ENCODE measurements around the gene TIPARP.
A peak's percentile ranks its signal among the peaks of the same experiment; 100 is the strongest.

The TIPARP gene

DNA sequence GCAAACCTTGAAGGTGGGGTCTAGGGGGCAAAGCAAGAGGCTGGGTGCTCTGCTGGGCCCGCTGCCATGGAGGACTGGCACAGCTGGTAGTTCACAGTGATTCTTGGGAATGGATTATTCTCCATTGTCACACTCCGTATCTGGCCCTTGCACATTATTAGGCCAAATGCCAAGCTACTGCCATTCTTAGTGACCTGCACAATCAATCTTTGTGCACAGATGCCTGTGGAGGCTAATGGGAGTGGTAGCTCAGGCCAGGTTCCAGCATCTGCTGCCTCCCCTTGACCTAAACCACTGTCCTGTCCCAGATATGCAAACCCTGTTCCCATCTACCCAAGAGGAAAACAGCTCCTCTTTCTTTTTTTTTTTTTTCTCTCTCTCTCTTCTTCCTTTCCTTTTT, 67.5 kb downstream of the TIPARP start:
- H3K36me3 ChIP-seq (replicated peaks), result no peaks in the 10 kb centered on the region
- TF ChIP-seq, protein P1, sequence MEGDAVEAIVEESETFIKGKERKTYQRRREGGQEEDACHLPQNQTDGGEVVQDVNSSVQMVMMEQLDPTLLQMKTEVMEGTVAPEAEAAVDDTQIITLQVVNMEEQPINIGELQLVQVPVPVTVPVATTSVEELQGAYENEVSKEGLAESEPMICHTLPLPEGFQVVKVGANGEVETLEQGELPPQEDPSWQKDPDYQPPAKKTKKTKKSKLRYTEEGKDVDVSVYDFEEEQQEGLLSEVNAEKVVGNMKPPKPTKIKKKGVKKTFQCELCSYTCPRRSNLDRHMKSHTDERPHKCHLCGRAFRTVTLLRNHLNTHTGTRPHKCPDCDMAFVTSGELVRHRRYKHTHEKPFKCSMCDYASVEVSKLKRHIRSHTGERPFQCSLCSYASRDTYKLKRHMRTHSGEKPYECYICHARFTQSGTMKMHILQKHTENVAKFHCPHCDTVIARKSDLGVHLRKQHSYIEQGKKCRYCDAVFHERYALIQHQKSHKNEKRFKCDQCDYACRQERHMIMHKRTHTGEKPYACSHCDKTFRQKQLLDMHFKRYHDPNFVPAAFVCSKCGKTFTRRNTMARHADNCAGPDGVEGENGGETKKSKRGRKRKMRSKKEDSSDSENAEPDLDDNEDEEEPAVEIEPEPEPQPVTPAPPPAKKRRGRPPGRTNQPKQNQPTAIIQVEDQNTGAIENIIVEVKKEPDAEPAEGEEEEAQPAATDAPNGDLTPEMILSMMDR (IDR thresholded peaks at IDR 0.05; ENCODE audit: low read depth, low read length, missing control alignments), result no peak
- in situ Hi-C loops (cut with HindIII; ENCODE audit: low pct_ligation_motif_present, low sequenced_read_pairs), result no loop called here
- H3K27ac ChIP-seq, result no peak overlapping the region
- no peak for DNase-seq
- H3K4me3 ChIP-seq (ENCODE audit: low read depth, low read length), result no peak overlapping the region
- no peaks in the 10 kb centered on the region for H3K27me3 ChIP-seq (replicated peaks)

DNA sequence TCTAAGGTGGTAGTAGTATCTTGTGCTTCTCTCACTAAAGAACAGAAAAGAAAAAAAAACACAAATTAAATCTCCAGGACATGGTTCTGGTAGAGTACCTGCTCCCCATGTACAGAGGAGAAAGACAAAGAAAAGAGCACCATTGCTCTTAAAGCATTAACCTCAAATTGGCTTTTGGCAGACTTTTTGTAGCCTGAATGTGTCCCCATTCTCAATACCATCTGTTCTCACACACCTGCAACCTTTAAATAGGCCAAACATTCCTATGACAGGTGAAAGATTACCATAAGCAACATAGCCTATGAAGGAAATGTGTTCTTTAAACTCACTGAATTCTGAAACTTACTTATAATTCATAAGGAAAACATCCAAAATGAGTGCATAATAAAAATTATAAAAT, 68.0 kb downstream of the TIPARP start:
- H3K4me3 ChIP-seq (ENCODE audit: low read depth, low read length), result no peak overlapping the region
- TF ChIP-seq, protein P1 (IDR thresholded peaks at IDR 0.05; ENCODE audit: low read depth, low read length, missing control alignments), result no peak

DNA sequence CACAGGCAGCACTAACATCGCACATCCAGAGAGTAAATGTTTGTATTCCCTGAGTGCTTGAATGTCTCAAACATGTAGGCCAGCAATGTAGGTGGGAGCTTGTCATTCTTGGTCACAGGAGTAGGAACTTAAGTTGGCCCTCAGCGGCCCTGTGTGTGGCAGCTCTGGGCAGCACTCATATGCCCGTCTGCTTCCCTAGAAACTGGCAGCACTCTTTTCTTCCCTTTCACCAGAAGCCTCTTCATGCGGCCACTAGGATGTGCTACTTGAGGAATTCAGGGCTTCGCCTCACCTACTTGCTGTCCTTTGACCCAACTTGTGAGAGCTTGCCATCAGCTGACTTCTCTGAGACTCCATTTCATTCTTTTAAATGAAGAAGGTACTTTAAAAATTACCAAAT, 69.5 kb downstream of the TIPARP start:
- TF ChIP-seq, protein P1 (IDR thresholded peaks at IDR 0.05; ENCODE audit: low read depth, low read length, missing control alignments), result peak; percentile 7
- no peak for DNase-seq
- H3K27ac ChIP-seq, result no peak overlapping the region
- in situ Hi-C loops (cut with HindIII; ENCODE audit: low pct_ligation_motif_present, low sequenced_read_pairs), result no loop called here
- no peaks in the 10 kb centered on the region for H3K27me3 ChIP-seq (replicated peaks)
- H3K36me3 ChIP-seq (replicated peaks), result no peaks in the 10 kb centered on the region
- H3K4me3 ChIP-seq (ENCODE audit: low read depth, low read length), result no peak overlapping the region

More for the DNA sequence above, 68.0 kb downstream of the TIPARP start:
- DNase-seq, result no peak
- no peak overlapping the region for H3K27ac ChIP-seq
- H3K27me3 ChIP-seq (replicated peaks), result no peaks in the 10 kb centered on the region
- in situ Hi-C loops (cut with HindIII; ENCODE audit: low pct_ligation_motif_present, low sequenced_read_pairs), result no loop called here
- H3K36me3 ChIP-seq (replicated peaks), result no peaks in the 10 kb centered on the region

- TF ChIP-seq, protein P1 (IDR thresholded peaks at IDR 0.05; ENCODE audit: low read depth, low read length, missing control alignments), result no peak
- in situ Hi-C loops (cut with HindIII; ENCODE audit: low pct_ligation_motif_present, low sequenced_read_pairs), result no loop called here
- Histone ChIP-seq H3K27me3 (replicated peaks) (no peaks in the 10 kb centered on the region), H3K4me3 (ENCODE audit: low read depth, low read length) (no peak overlapping the region), H3K36me3 (replicated peaks) (no peaks in the 10 kb centered on the region), H3K27ac (no peak overlapping the region)
- no peak for DNase-seq
Measured at GRCh38 chr3:156744631-156745030, 70.2 kb downstream of the TIPARP start.

DNA sequence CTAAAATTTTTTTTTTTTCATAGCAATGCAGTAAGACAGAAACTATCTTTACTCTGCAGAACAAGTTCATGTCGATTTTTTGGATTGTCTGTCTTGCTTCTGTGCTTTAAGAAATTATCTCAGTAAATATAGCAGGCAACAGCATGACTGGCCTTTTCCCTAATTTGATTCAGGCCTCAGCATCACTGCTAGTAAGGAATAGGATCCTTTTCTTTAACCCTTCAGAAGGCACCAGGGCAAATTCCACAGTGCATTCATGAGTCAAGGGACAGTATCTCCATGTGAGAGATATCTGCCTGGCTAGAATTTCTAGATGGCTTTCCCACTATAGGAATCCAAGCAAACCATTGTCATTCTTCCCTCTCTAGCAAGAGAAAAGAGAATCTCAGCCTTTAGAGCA, 71.4 kb downstream of the TIPARP start:
- TF ChIP-seq, protein P1 (IDR thresholded peaks at IDR 0.05; ENCODE audit: low read depth, low read length, missing control alignments), result no peak
- no peak for DNase-seq
- Histone ChIP-seq H3K4me3 (ENCODE audit: low read depth, low read length) (no peak overlapping the region), H3K36me3 (replicated peaks) (no peaks in the 10 kb centered on the region), H3K27ac (no peak overlapping the region), H3K27me3 (replicated peaks) (no peaks in the 10 kb centered on the region)
- in situ Hi-C loops (cut with HindIII; ENCODE audit: low pct_ligation_motif_present, low sequenced_read_pairs), result no loop called here

GRCh38 chr3:156747046-156747445, 72.7 kb downstream of the TIPARP start:
- Histone ChIP-seq H3K27me3 (replicated peaks) (no peaks in the 10 kb centered on the region), H3K36me3 (replicated peaks) (no peaks in the 10 kb centered on the region), H3K27ac (no peak overlapping the region), H3K4me3 (ENCODE audit: low read depth, low read length) (no peak overlapping the region)
- TF ChIP-seq, protein P1 (IDR thresholded peaks at IDR 0.05; ENCODE audit: low read depth, low read length, missing control alignments), result no peak
- no peak for DNase-seq
- in situ Hi-C loops (cut with HindIII; ENCODE audit: low pct_ligation_motif_present, low sequenced_read_pairs), result no loop called here

All from brain microvascular endothelial cell (primary cell).